K562 (cell line): ENCODE measurements around the gene TK1. TPM values are rescaled to one million over a fixed set of nuclear protein-coding genes. Genes with fewer than 3 reads are reported as not detected.

Experiments
- ATAC-seq: fragments of 200-7000 bp; cut with Tn5 transposase; 3 replicates; pipeline ENCODE4 v1.9.1; 2020; ENCODE audit warnings: moderate library complexity
- BruUV-seq: library from RNA; stranded (reverse); fragments of 400-500 nt; replicated peaks from 2 replicates; lab custom pipeline; 2021; lab: Mats Ljungman, UMichigan
- CTCF ChIA-PET: fragments of 300-600 bp; formaldehyde crosslinking; extraction: SDS; loops from one replicate; lab custom pipeline; 2021; ENCODE audit warnings: low intra/inter-chr PET ratio; lab: Yijun Ruan, JAX
- POLR2A ChIA-PET: fragments of 300-600, 350-650 bp; sonication (Branson Sonifier 250); formaldehyde crosslinking; extraction: SDS; loops from one replicate; lab custom pipeline; 2021; ENCODE audit warnings: antibody characterized with exemption, inconsistent platforms; lab: Yijun Ruan, JAX
- DNase-seq, 4 experiments: peaks; one replicate each; pipeline versions ENCODE4 v3.0.0 to v3.0.0-alpha.2; 2011 to 2018; ENCODE audit warnings: low spot score in 3 of 4, mixed read lengths in 3 of 4; ENCODE audit errors: extremely low read depth in 1 of 4
- FAIRE-seq: peaks from 2 replicates; lab custom pipeline; 2011; peaks lifted over from hg19 to GRCh38; lab: Jason Lieb, UNC
- H2AFZ ChIP-seq: 2 replicates; pipeline ENCODE4 v1.6.0; 2011; ENCODE audit warnings: low read depth, low read length, control low read depth, inconsistent platforms
- H3K27ac ChIP-seq: fragments of 200-600 bp; 3 replicates; pipeline ENCODE4 v1.8.0; 2011; ENCODE audit warnings: low read depth, mild to moderate bottlenecking, control low read depth, inconsistent platforms, low read length, moderate library complexity, mixed read lengths; ENCODE audit errors: extremely low read depth
- H3K27me3 ChIP-seq, 2 experiments: fragments of 300-600 bp in 1 of 2; 2 replicates in 1 of 2; 3 replicates in 1 of 2; pipeline versions ENCODE4 v1.6.0 to v1.8.0; 2011; ENCODE audit warnings: inconsistent platforms in 2 of 2, low read length in 2 of 2, mild to moderate bottlenecking in 1 of 2, mixed read lengths in 1 of 2, moderate library complexity in 1 of 2; ENCODE audit not compliant: control insufficient read depth in 2 of 2, insufficient read depth in 2 of 2
- H3K36me3 ChIP-seq: fragments of 300-600 bp; 3 replicates; pipeline ENCODE4 v1.8.0; 2011; ENCODE audit warnings: mild to moderate bottlenecking, low read length, inconsistent platforms; ENCODE audit not compliant: control insufficient read depth, insufficient read depth
- H3K4me1 ChIP-seq, 2 experiments: fragments of 200-600 bp in 1 of 2; replicated peaks in 1 of 2; 2 replicates in 1 of 2; 3 replicates in 1 of 2; pipeline versions ENCODE4 v1.5.1 to v1.8.0; 2011; ENCODE audit warnings: inconsistent platforms in 2 of 2, low read length in 2 of 2, mild to moderate bottlenecking in 1 of 2, mixed read lengths in 1 of 2, moderate library complexity in 1 of 2; ENCODE audit not compliant: control insufficient read depth in 2 of 2, insufficient read depth in 2 of 2
- H3K4me2 ChIP-seq: 2 replicates; pipeline ENCODE4 v1.6.1; 2011; ENCODE audit warnings: low read length, control low read depth, inconsistent platforms, mixed read lengths; ENCODE audit not compliant: insufficient read depth
- H3K4me3 ChIP-seq: fragments of 200-600 bp; sonication (generic), shearing (Covaris generic); 2 replicates; pipeline ENCODE4 v1.5.1; 2016; ENCODE audit warnings: control low read depth, inconsistent platforms
- H3K79me2 ChIP-seq: fragments of 200-600 bp; 3 replicates; pipeline ENCODE4 v1.8.0; 2011; ENCODE audit warnings: low read length, inconsistent platforms; ENCODE audit not compliant: control insufficient read depth, insufficient read depth
- H3K9ac ChIP-seq, 2 experiments: 2 replicates each; pipeline versions ENCODE4 v1.6.0 to v1.6.1; 2011; ENCODE audit warnings: low read depth in 2 of 2, low read length in 2 of 2, control low read depth in 1 of 2, inconsistent platforms in 1 of 2, mild to moderate bottlenecking in 1 of 2, mixed read lengths in 1 of 2; ENCODE audit not compliant: insufficient read depth in 1 of 2
- H3K9me1 ChIP-seq: one replicate; pipeline ENCODE4 v1.6.0; 2011; ENCODE audit warnings: inconsistent platforms, mild to moderate bottlenecking, low read length, moderate library complexity; ENCODE audit not compliant: control insufficient read depth, insufficient read depth
- H3K9me3 ChIP-seq: replicated peaks from 2 replicates; pipeline ENCODE4 v1.5.1; 2011; ENCODE audit warnings: low read depth, low read length, inconsistent platforms; ENCODE audit not compliant: control insufficient read depth, insufficient read depth
- H4K20me1 ChIP-seq: replicated peaks from 2 replicates; pipeline ENCODE4 v1.6.1; 2011; ENCODE audit warnings: low read length, inconsistent platforms, mixed read lengths; ENCODE audit not compliant: control insufficient read depth, insufficient read depth
- ELF2 ChIP-seq: fragments of 250-450 bp; sonication (Bioruptor Pico); IDR thresholded peaks from 2 replicates; pipeline ENCODE4 v1.5.0; 2021; ENCODE audit warnings: mild to moderate bottlenecking
- ESRRA ChIP-seq: fragments of 450-650 bp; IDR thresholded peaks from 2 replicates; pipeline ENCODE4 v1.6.1; 2014; ENCODE audit warnings: low read depth, mild to moderate bottlenecking, moderate library complexity, borderline replicate concordance
- ETS1 ChIP-seq: conservative IDR thresholded peaks from 2 replicates; pipeline ENCODE4 v1.6.1; 2011; ENCODE audit warnings: low read depth, mild to moderate bottlenecking, low read length; ENCODE audit not compliant: control insufficient read depth
- HMGN3 ChIP-seq: IDR thresholded peaks from 2 replicates; pipeline ENCODE4 v1.6.1; 2011; ENCODE audit warnings: borderline replicate concordance, low read depth, mild to moderate bottlenecking, mixed read lengths, low read length; ENCODE audit not compliant: insufficient read length; ENCODE audit errors: extremely low read depth
- MBD2 ChIP-seq: sonication (generic); IDR thresholded peaks from 2 replicates; pipeline ENCODE4 v1.6.1; 2016; ENCODE audit warnings: low read depth, borderline replicate concordance
- NFIC ChIP-seq: fragments of 450-650 bp; IDR thresholded peaks from 2 replicates; pipeline ENCODE4 v1.6.1; 2017; ENCODE audit warnings: mild to moderate bottlenecking, inconsistent platforms
- POLR2G ChIP-seq: fragments of 200-400 bp; formaldehyde crosslinking; IDR thresholded peaks from 2 replicates; pipeline ENCODE4 v1.6.1; 2017; ENCODE audit warnings: low read depth, mild to moderate bottlenecking, antibody characterized with exemption, low read length, moderate library complexity
- RBFOX2 ChIP-seq: fragments of 200-400 bp; formaldehyde crosslinking; IDR thresholded peaks from 2 replicates; pipeline ENCODE4 v1.6.1; 2017; ENCODE audit warnings: low read depth, mild to moderate bottlenecking, low read length, moderate library complexity
- SAFB ChIP-seq: fragments of 200-400 bp; formaldehyde crosslinking; IDR thresholded peaks from 2 replicates; pipeline ENCODE4 v1.6.1; 2017; ENCODE audit warnings: low read depth, low read length, borderline replicate concordance
- SPI1 ChIP-seq: IDR thresholded peaks from 2 replicates; pipeline ENCODE4 v1.6.1; 2011; ENCODE audit warnings: low read depth, low read length, control low read depth, borderline replicate concordance
- WGBS: fragments of 100-300 bp; shearing (Covaris generic); methylation state at CpG from one replicate; pipeline ENCODE4 v1.1.6; 2016; ENCODE audit warnings: low coverage, mixed read lengths; ENCODE audit not compliant: insufficient coverage; ENCODE audit errors: missing lambda C conversion rate; 5-methylcytosine and 5-hydroxymethylcytosine counted together
- in situ Hi-C: fragments of 300-500 bp; cut with MboI; formaldehyde crosslinking; loops from 4 replicates; pipeline ENCODE4 v1.15.0; 2018; ENCODE audit warnings: inconsistent platforms, mixed read lengths
- intact Hi-C: fragments of 100-400 bp; cut with micrococcal nuclease; formaldehyde crosslinking; loops from 2 replicates; pipeline ENCODE4 v1.14.2; 2022
- polyA plus RNA-seq, 8 experiments: library from polyadenylated mRNA; depleted of rRNA in 4 of 8; stranded (reverse) in 5 of 8; unstranded in 3 of 8; fragments of >200 nt; fragmentation: Nextera tagmentation in 2 of 8; fragmentation: Illumina TruSeq in 1 of 8; extraction: Ambion mirVana in 2 of 8; extraction: Trizol in 1 of 8; gene quantifications; 2 replicates each; pipeline versions ENCODE4 v1.2.1 to v1.2.3, GENCODE V29; 2011 to 2014; ENCODE audit warnings: inconsistent platforms in 1 of 8, missing spikeins in 1 of 8
- total RNA-seq, 7 experiments: library from RNA; depleted of rRNA in 6 of 7; stranded (reverse); fragments of >200 nt in 6 of 7; fragmentation: Illumina TruSeq in 2 of 7; extraction: Trizol in 2 of 7; gene quantifications; 2 replicates each; pipeline versions ENCODE4 v1.2.1 to v1.2.3, GENCODE V29; 2011 to 2021; ENCODE audit warnings: low replicate concordance in 1 of 7
- TF ChIP-seq, protein P1 (sequence below): fragments of 200-400 bp; formaldehyde crosslinking; IDR thresholded peaks from 2 replicates; pipeline ENCODE4 v1.6.1; 2017; ENCODE audit warnings: mild to moderate bottlenecking, low read depth, low read length, moderate library complexity

Gene TK1
- total and polyA plus RNA-seq, 9 of the 15 experiments (the other 6 are each of a cell fraction or from before 2014, with no cell fraction given): 8.4 to 280 (median 103) TPM

DNA sequence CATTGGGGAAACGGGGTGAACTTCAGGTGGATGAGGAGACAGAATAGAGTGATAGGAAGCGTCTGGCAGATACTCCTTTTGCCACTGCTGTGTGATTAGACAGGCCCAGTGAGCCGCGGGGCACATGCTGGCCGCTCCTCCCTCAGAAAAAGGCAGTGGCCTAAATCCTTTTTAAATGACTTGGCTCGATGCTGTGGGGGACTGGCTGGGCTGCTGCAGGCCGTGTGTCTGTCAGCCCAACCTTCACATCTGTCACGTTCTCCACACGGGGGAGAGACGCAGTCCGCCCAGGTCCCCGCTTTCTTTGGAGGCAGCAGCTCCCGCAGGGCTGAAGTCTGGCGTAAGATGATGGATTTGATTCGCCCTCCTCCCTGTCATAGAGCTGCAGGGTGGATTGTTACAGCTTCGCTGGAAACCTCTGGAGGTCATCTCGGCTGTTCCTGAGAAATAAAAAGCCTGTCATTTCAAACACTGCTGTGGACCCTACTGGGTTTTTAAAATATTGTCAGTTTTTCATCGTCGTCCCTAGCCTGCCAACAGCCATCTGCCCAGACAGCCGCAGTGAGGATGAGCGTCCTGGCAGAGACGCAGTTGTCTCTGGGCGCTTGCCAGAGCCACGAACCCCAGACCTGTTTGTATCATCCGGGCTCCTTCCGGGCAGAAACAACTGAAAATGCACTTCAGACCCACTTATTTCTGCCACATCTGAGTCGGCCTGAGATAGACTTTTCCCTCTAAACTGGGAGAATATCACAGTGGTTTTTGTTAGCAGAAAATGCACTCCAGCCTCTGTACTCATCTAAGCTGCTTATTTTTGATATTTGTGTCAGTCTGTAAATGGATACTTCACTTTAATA lies 37.6 kb upstream of the TK1 start:
- no peak overlapping the region for H2AFZ ChIP-seq
- WGBS: 86% methylated on average over 27 of the region's 27 CpGs
- no peaks in the 10 kb centered on the region for H3K27me3 ChIP-seq
- TF ChIP-seq ETS1: 0 out of 2 replicates have a peak, but pooled peaks have one; percentile 29
- no peak for TF ChIP-seq SPI1
- TF ChIP-seq RBFOX2: peak; percentile 39; the same call in 1 of the 2 replicates
- no peak for TF ChIP-seq HMGN3
- TF ChIP-seq ESRRA: no peak
- TF ChIP-seq, protein P1, sequence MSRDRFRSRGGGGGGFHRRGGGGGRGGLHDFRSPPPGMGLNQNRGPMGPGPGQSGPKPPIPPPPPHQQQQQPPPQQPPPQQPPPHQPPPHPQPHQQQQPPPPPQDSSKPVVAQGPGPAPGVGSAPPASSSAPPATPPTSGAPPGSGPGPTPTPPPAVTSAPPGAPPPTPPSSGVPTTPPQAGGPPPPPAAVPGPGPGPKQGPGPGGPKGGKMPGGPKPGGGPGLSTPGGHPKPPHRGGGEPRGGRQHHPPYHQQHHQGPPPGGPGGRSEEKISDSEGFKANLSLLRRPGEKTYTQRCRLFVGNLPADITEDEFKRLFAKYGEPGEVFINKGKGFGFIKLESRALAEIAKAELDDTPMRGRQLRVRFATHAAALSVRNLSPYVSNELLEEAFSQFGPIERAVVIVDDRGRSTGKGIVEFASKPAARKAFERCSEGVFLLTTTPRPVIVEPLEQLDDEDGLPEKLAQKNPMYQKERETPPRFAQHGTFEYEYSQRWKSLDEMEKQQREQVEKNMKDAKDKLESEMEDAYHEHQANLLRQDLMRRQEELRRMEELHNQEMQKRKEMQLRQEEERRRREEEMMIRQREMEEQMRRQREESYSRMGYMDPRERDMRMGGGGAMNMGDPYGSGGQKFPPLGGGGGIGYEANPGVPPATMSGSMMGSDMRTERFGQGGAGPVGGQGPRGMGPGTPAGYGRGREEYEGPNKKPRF: no peak
- TF ChIP-seq ELF2: no peak
- TF ChIP-seq SAFB: no peak
- peak; percentile 33; the same call in 1 of the 2 replicates for TF ChIP-seq MBD2
- TF ChIP-seq POLR2G: peak; percentile 53
- no peak for TF ChIP-seq NFIC
- FAIRE-seq (no peak), DNase-seq (no peak), ATAC-seq (peak; percentile 27; the same call in 2 of the 3 replicates)
- no peaks in the 10 kb centered on the region for H3K9me1 ChIP-seq
- peaks cover 56% of the 10 kb centered on the region; the same call in 2 of the 3 replicates for H3K36me3 ChIP-seq
- H4K20me1 ChIP-seq: 0 out of 2 replicates have a peak, but pooled peaks cover 2% of the 10 kb centered on the region
- in situ Hi-C loops: no loop called here
- ChIA-PET CTCF (no interaction called here), POLR2A (interaction anchor here (0.5 to 4.3 kb wide), 8 partner anchors 10 to 200 kb away, joined by 3 to 30 read pairs (median 4); partner anchors contain the start of gene BIRC5)
- no peak overlapping the region for H3K9ac ChIP-seq
- peaks cover 4% of the 10 kb centered on the region; the same call in 1 of the 3 replicates for H3K79me2 ChIP-seq
- H3K4me3 ChIP-seq: no peak overlapping the region
- no TSS peak for BruUV-seq
- no peak overlapping the region for H3K27ac ChIP-seq
- peaks cover 0 to 12% of the 10 kb centered on the region in 2 experiments; a peak in 3 of 5 replicates for H3K4me1 ChIP-seq
- intact Hi-C loops: no loop called here
- no peak overlapping the region for H3K4me2 ChIP-seq
- H3K9me3 ChIP-seq: no peaks in the 10 kb centered on the region
